A549 treated with Hydrocortisone at 1 μM for 4 hours (cell line): ENCODE results near the gene SNRPD2. TPM values are rescaled to one million over a fixed set of nuclear protein-coding genes. Genes with fewer than 3 reads are reported as not detected.

Experiments used
- total RNA-seq: library from RNA; stranded (reverse); fragments of 200-300 nt; extraction: Qiagen RNA extraction; gene quantifications from 5 replicates; pipeline ENCODE4 v1.2.3, GENCODE V29; 2022

The SNRPD2 gene
- 759 to 831 TPM (median 772 TPM) in 5 replicates for total RNA-seq

GRCh38 chr19:45691516-45692186 is at the start of gene SNRPD2:
Gene SNRPD2 (minus strand): TSS chr19:45691953. CDS start chr19:45691888, 65 bp downstream.

GRCh38 chr19:45733160-45733810 is 41.5 kb upstream of the SNRPD2 start, which contains the start of gene MEIOSIN:
Gene MEIOSIN (plus strand): TSS chr19:45733439. CDS start chr19:45735377, 1,938 bp downstream.

GRCh38 chr19:45730368-45731288 is 38.9 kb upstream of the SNRPD2 start, which contains the start of gene FBXO46:
Gene FBXO46 (minus strand): TSS chr19:45730896. CDS start chr19:45713495, 17,401 bp downstream.

GRCh38 chr19:45692187-45693105 is 693 bp upstream of the SNRPD2 start, which contains the start of gene QPCTL:
Gene QPCTL (plus strand): TSS chr19:45692666. CDS start chr19:45692704, 38 bp downstream.

GRCh38 chr19:45667620-45668341 is 24.0 kb downstream of the SNRPD2 start, which contains the start of gene GIPR:
Gene GIPR (plus strand): TSS chr19:45668221. CDS start chr19:45669521, 1,300 bp downstream.

GRCh38 chr19:45638930-45639729 is 52.6 kb downstream of the SNRPD2 start, which contains the start of gene EML2:
Gene EML2 (minus strand): TSS chr19:45639397. CDS start chr19:45639376, 21 bp downstream.

Other genes with a start within 250 kb of the SNRPD2 start
- 10.5 to 18.6 TPM (median 11.7 TPM) in 5 replicates for gene FOSB, start 224.0 kb downstream of the SNRPD2 start, total RNA-seq
- 10.0 to 15.5 TPM (median 12.0 TPM) in 5 replicates for gene RTN2, start 194.9 kb downstream of the SNRPD2 start, total RNA-seq
- gene PPM1N, start 193.5 kb downstream of the SNRPD2 start, total RNA-seq: 6.8 to 9.0 TPM (median 7.4 TPM) in 5 replicates
- gene VASP, start 184.5 kb downstream of the SNRPD2 start, total RNA-seq: 201 to 246 TPM (median 235 TPM) in 5 replicates
- 14.6 to 19.6 TPM (median 18.2 TPM) in 5 replicates for gene OPA3, start 107.2 kb downstream of the SNRPD2 start, total RNA-seq
- 0.29 to 0.56 TPM (median 0.38 TPM) in 5 replicates for gene GPR4, start 89.7 kb downstream of the SNRPD2 start, total RNA-seq
- gene EML2, start 52.6 kb downstream of the SNRPD2 start, total RNA-seq: 21.5 to 28.3 TPM (median 26.4 TPM) in 5 replicates
- gene GIPR, start 23.7 kb downstream of the SNRPD2 start, total RNA-seq: 2.5 to 3.5 TPM (median 2.8 TPM) in 5 replicates
- 7.8 to 9.9 TPM (median 9.5 TPM) in 5 replicates for gene QPCTL, start 713 bp upstream of the SNRPD2 start, total RNA-seq
- gene FBXO46, start 38.9 kb upstream of the SNRPD2 start, total RNA-seq: 7.0 to 10.2 TPM (median 9.2 TPM) in 5 replicates
- gene MEIOSIN, start 41.5 kb upstream of the SNRPD2 start, total RNA-seq: 0.03 to 0.12 TPM (median 0.05 TPM) in 5 replicates
- 17.9 to 28.6 TPM (median 24.3 TPM) in 5 replicates for gene SIX5, start 77.3 kb upstream of the SNRPD2 start, total RNA-seq
- 38.5 to 44.7 TPM (median 42.0 TPM) in 5 replicates for gene DMPK, start 90.5 kb upstream of the SNRPD2 start, total RNA-seq
- 26.7 to 35.5 TPM (median 32.0 TPM) in 5 replicates for gene DMWD, start 100.9 kb upstream of the SNRPD2 start, total RNA-seq
- not detected in 5 replicates for gene RSPH6A, start 123.4 kb upstream of the SNRPD2 start, total RNA-seq
- 66.5 to 75.1 TPM (median 72.7 TPM) in 5 replicates for gene SYMPK, start 171.2 kb upstream of the SNRPD2 start, total RNA-seq
- gene FOXA3, start 172.4 kb upstream of the SNRPD2 start, total RNA-seq: 0.54 to 0.91 TPM (median 0.71 TPM) in 5 replicates
- 23.6 to 36.7 TPM (median 32.1 TPM) in 5 replicates for gene IRF2BP1, start 194.2 kb upstream of the SNRPD2 start, total RNA-seq
- gene MYPOP, start 210.7 kb upstream of the SNRPD2 start, total RNA-seq: 6.2 to 10.1 TPM (median 9.3 TPM) in 5 replicates
- gene NANOS2, start 222.8 kb upstream of the SNRPD2 start, total RNA-seq: not detected in 5 replicates